Muscle layer of colon (tissue), 2 donors: ENCODE results near the gene USP48.

Experiments
- H3K27ac ChIP-seq: one replicate; pipeline ENCODE4 v1.7.0; 2013; ENCODE audit warnings: low read depth, mild to moderate bottlenecking, low read length, moderate library complexity
- H3K27me3 ChIP-seq, 2 donors: one replicate each; pipeline ENCODE4 v1.7.0; 2013; ENCODE audit warnings: low read length in 2 of 2, mild to moderate bottlenecking in 2 of 2; ENCODE audit not compliant: insufficient read depth in 2 of 2, control insufficient read depth in 1 of 2
- H3K36me3 ChIP-seq: one replicate; pipeline ENCODE4 v1.7.0; 2013; ENCODE audit warnings: mild to moderate bottlenecking, low read length; ENCODE audit not compliant: insufficient read depth
- H3K4me1 ChIP-seq: one replicate; pipeline ENCODE4 v1.7.0; 2013; ENCODE audit warnings: mild to moderate bottlenecking, low read length; ENCODE audit not compliant: insufficient read depth
- H3K4me3 ChIP-seq, 2 donors: one replicate each; pipeline ENCODE4 v1.7.0; 2013; ENCODE audit warnings: low read length in 2 of 2, low read depth in 1 of 2, mild to moderate bottlenecking in 1 of 2, moderate library complexity in 1 of 2
- H3K9ac ChIP-seq: one replicate; pipeline ENCODE4 v1.7.0; 2013; ENCODE audit warnings: low read length
- H3K9me3 ChIP-seq: one replicate; pipeline ENCODE4 v1.7.0; 2013; ENCODE audit warnings: mild to moderate bottlenecking, low read length
- donor health status: abdominal sarcoma.
- donor health status: Adenocarcinoma of cecum.

USP48 gene

DNA sequence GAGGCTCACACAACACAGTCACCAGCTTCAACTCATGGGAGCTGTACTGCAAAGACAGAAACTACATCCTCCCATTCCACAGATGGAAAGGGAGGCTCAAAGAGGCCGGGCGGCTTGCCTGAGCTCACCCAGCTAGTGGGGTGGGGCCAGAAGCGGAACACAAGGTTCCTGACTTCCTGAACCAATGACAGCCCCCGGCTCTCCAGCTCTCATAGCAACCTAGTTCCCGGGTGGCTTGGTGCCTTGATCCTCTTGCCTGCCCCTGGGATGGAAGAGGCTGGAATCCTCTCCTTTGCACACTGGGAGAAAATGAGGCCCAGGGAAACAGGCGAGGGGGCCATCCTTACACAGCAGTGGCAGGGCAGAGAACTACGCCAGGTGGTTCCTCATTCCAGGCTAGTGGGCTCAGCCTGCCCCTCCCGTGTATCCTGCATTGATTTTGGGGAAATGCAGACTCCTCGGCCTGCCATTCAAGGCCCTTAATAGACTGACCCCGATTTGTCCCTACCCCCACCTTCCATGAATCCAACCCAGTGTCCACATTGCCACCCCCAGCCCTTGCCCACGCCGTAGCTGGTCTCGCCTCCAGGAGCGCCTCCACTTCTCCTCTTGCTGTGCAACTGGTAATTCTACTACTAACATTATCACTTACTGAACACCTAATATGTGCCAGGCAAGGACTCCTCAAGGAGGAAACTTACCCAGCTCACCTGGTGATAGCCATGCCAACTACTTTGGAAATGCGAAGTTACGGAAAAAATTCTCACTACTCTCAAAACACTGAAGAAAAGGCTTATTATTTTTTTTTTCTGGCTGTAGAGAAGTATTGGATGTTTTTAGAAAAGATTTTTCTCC lies 118.8 kb downstream of the USP48 start:
- Histone ChIP-seq H3K9me3 (no peaks in the 10 kb centered on the region), H3K4me3 (no peak overlapping the region), H3K27ac (no peak overlapping the region), H3K27me3 (peaks cover 42 to 50% of the 10 kb centered on the region in 2 donors), H3K36me3 (no peaks in the 10 kb centered on the region), H3K9ac (no peak overlapping the region), H3K4me1 (peaks cover under 1% of the 10 kb centered on the region)

- Histone ChIP-seq H3K27ac (no peak overlapping the region), H3K36me3 (no peaks in the 10 kb centered on the region), H3K9ac (no peak overlapping the region), H3K4me3 (no peak overlapping the region), H3K27me3 (peaks cover 38 to 42% of the 10 kb centered on the region in 2 donors), H3K4me1 (no peaks in the 10 kb centered on the region), H3K9me3 (no peaks in the 10 kb centered on the region)
Observed at GRCh38 chr1:21663248-21663950, 119.5 kb downstream of the USP48 start.

DNA sequence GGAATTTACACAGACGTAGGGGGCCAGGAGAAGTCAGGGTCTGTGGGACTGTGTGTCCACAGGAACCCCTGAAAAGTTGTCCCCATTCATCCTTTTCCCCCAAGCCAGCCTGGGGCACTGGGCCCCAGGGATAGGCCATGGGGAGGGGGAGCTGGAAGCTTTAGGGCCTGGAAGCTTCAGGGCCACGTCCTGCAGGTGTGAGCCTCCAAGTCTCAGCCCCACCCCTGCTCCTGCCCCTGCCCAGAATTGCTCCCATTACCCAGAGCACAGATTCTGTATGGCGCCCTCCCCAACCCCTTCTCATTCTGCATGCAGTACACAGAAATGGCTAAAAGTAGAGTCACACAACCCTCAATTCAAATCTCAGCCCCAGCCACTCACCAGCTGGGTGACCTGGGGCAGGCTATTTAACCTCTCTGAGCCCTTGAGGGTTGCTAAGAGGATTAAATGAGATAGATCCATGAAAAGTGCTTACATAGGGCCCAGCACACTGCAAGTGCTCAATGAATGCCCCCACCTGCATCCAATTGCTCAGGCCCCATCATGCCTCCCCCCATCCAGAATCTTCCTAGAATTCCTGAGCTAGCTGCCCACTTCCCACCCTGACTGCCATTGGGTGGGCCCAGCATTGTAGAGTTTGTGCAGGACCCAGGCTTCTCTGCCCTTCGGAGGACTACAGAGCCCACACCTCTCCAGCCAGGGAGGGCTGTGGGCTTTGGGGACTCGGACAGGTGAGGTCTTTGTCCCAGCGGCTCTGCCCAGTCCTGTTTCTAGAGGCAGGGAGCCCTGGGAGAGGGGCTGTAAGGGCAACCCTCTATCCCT lies 120.3 kb downstream of the USP48 start:
- no peaks in the 10 kb centered on the region for H3K4me1 ChIP-seq
- no peak overlapping the region for H3K4me3 ChIP-seq
- no peak overlapping the region for H3K9ac ChIP-seq
- no peaks in the 10 kb centered on the region for H3K9me3 ChIP-seq
- H3K27ac ChIP-seq = no peak overlapping the region
- peaks cover 30 to 34% of the 10 kb centered on the region in 2 donors for H3K27me3 ChIP-seq
- H3K36me3 ChIP-seq = no peaks in the 10 kb centered on the region

DNA sequence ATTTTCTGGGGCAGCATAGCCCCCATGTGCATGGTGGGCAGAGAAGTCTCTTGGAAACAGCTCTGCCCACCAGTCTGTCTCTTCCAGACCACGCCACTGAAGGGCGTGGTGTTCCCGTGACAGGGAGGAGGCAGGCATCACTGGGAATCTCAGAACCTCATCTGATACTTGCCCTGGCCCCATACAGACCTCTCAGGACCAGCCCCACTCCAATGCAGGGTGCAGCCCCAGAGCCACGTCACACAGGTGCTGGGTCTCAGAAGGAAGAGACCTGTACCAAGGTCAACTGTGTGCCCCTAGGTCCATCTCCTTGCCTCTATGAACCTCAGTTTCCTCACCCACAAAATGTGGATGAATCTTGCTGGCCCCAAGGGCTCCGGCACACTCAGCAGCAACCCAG lies 121.1 kb downstream of the USP48 start:
- H3K9ac ChIP-seq = no peak overlapping the region
- H3K36me3 ChIP-seq = no peaks in the 10 kb centered on the region
- H3K4me1 ChIP-seq = no peaks in the 10 kb centered on the region
- no peak overlapping the region for H3K27ac ChIP-seq
- peaks cover 23 to 27% of the 10 kb centered on the region in 2 donors for H3K27me3 ChIP-seq
- no peaks in the 10 kb centered on the region for H3K9me3 ChIP-seq
- H3K4me3 ChIP-seq = no peak overlapping the region

DNA sequence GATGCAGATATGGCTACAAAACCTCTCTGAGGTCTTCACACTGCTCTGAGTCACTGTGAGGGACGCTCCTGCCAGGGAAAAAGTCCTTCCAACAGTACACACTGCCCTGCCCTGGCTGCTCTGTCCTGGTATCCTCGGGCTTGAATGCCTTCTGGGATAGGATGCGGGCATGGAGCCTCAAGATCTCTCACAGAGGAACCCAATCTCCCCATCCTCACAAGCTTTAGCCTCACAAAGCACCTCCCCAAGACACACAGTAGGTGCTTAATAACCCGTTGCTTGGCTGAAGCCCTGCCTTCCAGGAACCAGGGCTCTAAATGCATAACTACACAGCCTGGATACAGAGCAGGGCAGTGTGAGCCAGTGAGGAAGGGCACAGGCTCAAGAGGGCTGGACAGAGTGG lies 123.0 kb downstream of the USP48 start:
- no peak overlapping the region for H3K4me3 ChIP-seq
- peaks cover 12% of the 10 kb centered on the region in 2 donors for H3K27me3 ChIP-seq
- no peaks in the 10 kb centered on the region for H3K36me3 ChIP-seq
- H3K27ac ChIP-seq = no peak overlapping the region
- H3K9ac ChIP-seq = no peak overlapping the region
- H3K9me3 ChIP-seq = no peaks in the 10 kb centered on the region
- no peaks in the 10 kb centered on the region for H3K4me1 ChIP-seq

DNA sequence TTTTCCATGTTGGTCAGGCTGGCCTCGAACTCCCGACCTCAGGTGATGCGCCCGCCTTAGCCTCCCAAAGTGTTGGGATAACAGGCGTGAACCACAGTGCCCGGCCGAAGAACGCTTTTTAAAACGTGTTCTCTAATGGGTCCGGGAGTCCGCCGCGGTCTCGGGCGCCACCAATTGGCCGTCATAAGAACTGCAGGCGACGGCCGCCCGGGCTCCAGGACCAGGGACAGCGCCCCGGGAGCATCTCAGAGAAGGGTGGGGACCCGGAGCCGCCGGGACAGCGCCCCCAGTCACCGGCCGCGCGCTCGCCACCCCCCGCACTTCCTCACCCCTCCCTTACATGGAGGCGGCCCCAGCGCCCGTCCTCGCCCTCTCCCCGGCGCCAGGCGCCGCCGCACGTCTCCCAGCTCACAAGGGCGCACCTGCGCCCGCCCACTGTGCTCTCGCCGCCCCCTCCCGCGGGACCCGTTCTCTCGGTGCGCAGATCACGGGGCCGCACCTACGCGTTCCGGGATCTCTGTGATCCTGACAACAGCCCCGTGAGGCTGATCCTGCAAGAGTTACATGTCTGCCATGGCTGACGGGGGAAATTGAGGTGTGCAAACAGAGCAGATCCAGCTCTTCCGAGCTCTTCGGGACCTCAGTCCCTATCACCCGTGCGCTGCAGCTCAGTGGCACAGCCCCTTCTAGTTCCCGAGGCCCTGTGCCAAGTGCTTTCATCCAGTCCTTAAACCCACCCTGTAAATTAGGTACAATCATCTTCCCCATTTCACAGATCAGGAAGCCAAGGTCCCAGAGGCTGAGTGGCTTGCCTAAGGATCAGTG lies 123.6 kb downstream of the USP48 start:
- Histone ChIP-seq H3K9ac (no peak overlapping the region), H3K27me3 (peaks cover 6 to 12% of the 10 kb centered on the region in 2 donors), H3K4me1 (no peaks in the 10 kb centered on the region), H3K36me3 (no peaks in the 10 kb centered on the region), H3K4me3 (no peak overlapping the region), H3K27ac (no peak overlapping the region), H3K9me3 (no peaks in the 10 kb centered on the region)

- Histone ChIP-seq H3K9ac (no peak overlapping the region), H3K27ac (no peak overlapping the region)
Observed at GRCh38 chr1:21657456-21658190, 125.3 kb downstream of the USP48 start.

DNA sequence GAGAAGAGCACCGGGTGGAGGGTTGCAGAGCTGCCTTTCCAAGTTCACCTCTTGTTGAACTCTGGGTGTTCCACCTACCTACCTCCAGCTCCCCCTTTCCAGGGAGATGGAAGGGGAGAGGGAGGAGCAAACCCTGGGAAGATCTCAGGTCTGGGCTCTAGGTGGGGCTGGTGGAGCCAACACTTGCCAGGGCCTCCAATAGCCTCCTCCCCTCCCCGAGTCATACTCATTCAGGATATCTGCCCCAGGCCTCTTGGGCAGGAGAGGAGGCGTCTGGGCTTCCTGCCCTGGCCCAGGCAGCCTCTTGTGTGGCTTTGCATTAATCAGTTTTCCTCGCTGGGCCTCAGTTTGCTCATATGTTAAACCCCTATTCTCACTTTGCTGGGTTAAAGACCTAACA lies 127.2 kb downstream of the USP48 start:
- no peak overlapping the region for H3K27ac ChIP-seq
- no peaks in the 10 kb centered on the region for H3K36me3 ChIP-seq
- peaks cover 6% of the 10 kb centered on the region for H3K4me1 ChIP-seq
- H3K4me3 ChIP-seq = no peak overlapping the region
- H3K9me3 ChIP-seq = no peaks in the 10 kb centered on the region
- peaks cover 12% of the 10 kb centered on the region in 2 donors for H3K27me3 ChIP-seq
- no peak overlapping the region for H3K9ac ChIP-seq

More at GRCh38 chr1:21657456-21658190, 125.3 kb downstream of the USP48 start:
- Histone ChIP-seq H3K27me3 (peaks cover 7 to 9% of the 10 kb centered on the region in 2 donors), H3K36me3 (no peaks in the 10 kb centered on the region), H3K9me3 (no peaks in the 10 kb centered on the region), H3K4me3 (no peak overlapping the region), H3K4me1 (no peaks in the 10 kb centered on the region)

GRCh38 chr1:21655259-21655658 lies 127.7 kb downstream of the USP48 start:
- Histone ChIP-seq H3K9ac (no peak overlapping the region), H3K4me3 (no peak overlapping the region), H3K27ac (no peak overlapping the region), H3K9me3 (no peaks in the 10 kb centered on the region), H3K4me1 (peaks cover 6% of the 10 kb centered on the region), H3K36me3 (no peaks in the 10 kb centered on the region), H3K27me3 (peaks cover 12 to 17% of the 10 kb centered on the region in 2 donors)

- no peak overlapping the region for H3K27ac ChIP-seq
Observed at GRCh38 chr1:21654209-21654608, 128.7 kb downstream of the USP48 start.

More at GRCh38 chr1:21654209-21654608, 128.7 kb downstream of the USP48 start:
- no peaks in the 10 kb centered on the region for H3K9me3 ChIP-seq
- no peaks in the 10 kb centered on the region for H3K36me3 ChIP-seq
- no peak overlapping the region for H3K9ac ChIP-seq
- no peak overlapping the region for H3K4me3 ChIP-seq
- H3K27me3 ChIP-seq = peaks cover 7 to 27% of the 10 kb centered on the region in 2 donors
- H3K4me1 ChIP-seq = peaks cover 6% of the 10 kb centered on the region
